HCT116 (cell line): Measurements from ENCODE around the gene GALK1. TPM values are rescaled to one million over a fixed set of nuclear protein-coding genes. Genes with fewer than 3 reads are reported as not detected.
A peak's percentile ranks its signal among the peaks of the same experiment; 100 is the strongest.

ENCODE experiments used
- ATAC-seq: fragments of 200-7000 bp; cut with Tn5 transposase; 2 replicates; pipeline ENCODE4 v1.9.1; 2020; ENCODE audit warnings: mild to moderate bottlenecking, moderate library complexity
- BruUV-seq: library from RNA; stranded (reverse); fragments of 400-500 nt; replicated peaks from 2 replicates; lab custom pipeline; 2021; lab: Mats Ljungman, UMichigan
- CTCF ChIA-PET: fragments of 300-600 bp; sonication (Branson Sonifier 250); formaldehyde crosslinking; loops from one replicate; lab custom pipeline; 2021; ENCODE audit warnings: antibody characterized with exemption; lab: Charles Lee
- POLR2A ChIA-PET: fragments of 300-600, 350-600 bp; sonication (Branson Sonifier 250); formaldehyde crosslinking; loops from one replicate; lab custom pipeline; 2021; ENCODE audit warnings: antibody characterized with exemption; lab: Charles Lee
- RAD21 ChIA-PET, 2 experiments: fragments of 300-600 bp; sonication (Branson Sonifier 250); formaldehyde crosslinking; loops; one replicate each; lab custom pipeline; 2023; ENCODE audit warnings: low total read pairs in 2 of 2; ENCODE audit not compliant: uncharacterized antibody in 2 of 2, unreplicated experiment in 2 of 2, low non-redundant PET in 1 of 2; lab: Charles Lee
- DNase-seq: peaks from one replicate; pipeline ENCODE4 v3.0.0-alpha.2; 2010; ENCODE audit warnings: low read depth, low spot score
- H2AFZ ChIP-seq: fragments of 200-600 bp; shearing (Covaris generic), sonication (generic); 2 replicates; pipeline ENCODE4 v1.6.1; 2017; ENCODE audit warnings: low read depth, mixed run types, mixed read lengths, antibody characterized with exemption, low read length; ENCODE audit not compliant: poor library complexity, severe bottlenecking
- H3K27ac ChIP-seq: 2 replicates; pipeline ENCODE4 v1.5.1; 2012; ENCODE audit warnings: low read depth, low read length
- H3K27me3 ChIP-seq: fragments of 200-600 bp; sonication (generic); 2 replicates; pipeline ENCODE4 v1.6.1; 2016; ENCODE audit warnings: mixed run types, low read length, mixed read lengths; ENCODE audit not compliant: insufficient read depth
- H3K36me3 ChIP-seq, 2 experiments: fragments of 200-500 bp in 1 of 2; fragments of 200-600 bp in 1 of 2; sonication (Bioruptor generic) in 1 of 2; sonication (generic) in 1 of 2; 2 replicates each; pipeline versions ENCODE4 v1.5.1 to v1.6.1; 2014 to 2016; ENCODE audit warnings: low read length in 2 of 2, inconsistent platforms in 1 of 2, mixed read lengths in 1 of 2, mixed run types in 1 of 2; ENCODE audit not compliant: insufficient read depth in 2 of 2, control insufficient read depth in 1 of 2
- H3K4me1 ChIP-seq, 2 experiments: fragments of 200-600 bp in 1 of 2; sonication (generic) in 1 of 2; 2 replicates each; pipeline versions ENCODE4 v1.5.1 to v1.6.1; 2012 to 2017; ENCODE audit warnings: low read length in 2 of 2, inconsistent platforms in 1 of 2, mild to moderate bottlenecking in 1 of 2, mixed read lengths in 1 of 2, mixed run types in 1 of 2, moderate library complexity in 1 of 2; ENCODE audit not compliant: insufficient read depth in 2 of 2, control insufficient read depth in 1 of 2
- H3K4me2 ChIP-seq: fragments of 200-600 bp; sonication (generic); 2 replicates; pipeline ENCODE4 v1.6.1; 2017; ENCODE audit warnings: mixed run types, low read length, mixed read lengths
- H3K4me3 ChIP-seq, 2 experiments: fragments of 200-600 bp in 1 of 2; sonication (generic) in 1 of 2; replicated peaks in 1 of 2; 2 replicates each; pipeline ENCODE4 v1.5.1; 2011 to 2016; ENCODE audit warnings: low read length in 2 of 2, control low read depth in 1 of 2, low read depth in 1 of 2, mild to moderate bottlenecking in 1 of 2, mixed read lengths in 1 of 2, mixed run types in 1 of 2
- H3K79me2 ChIP-seq: fragments of 200-600 bp; sonication (generic); 2 replicates; pipeline ENCODE4 v1.6.1; 2017; ENCODE audit warnings: mild to moderate bottlenecking, mixed run types, low read length, moderate library complexity, mixed read lengths; ENCODE audit not compliant: insufficient read depth
- H3K9ac ChIP-seq: fragments of 200-600 bp; sonication (generic); 2 replicates; pipeline ENCODE4 v1.6.1; 2016; ENCODE audit warnings: low read length, mixed read lengths
- H3K9me2 ChIP-seq: fragments of 200-600 bp; sonication (generic), shearing (Covaris generic); 2 replicates; pipeline ENCODE4 v1.6.1; 2017; ENCODE audit warnings: mixed run types, mild to moderate bottlenecking, moderate library complexity; ENCODE audit not compliant: insufficient read depth
- H3K9me3 ChIP-seq, 2 experiments: fragments of 200-500 bp in 1 of 2; fragments of 200-600 bp in 1 of 2; sonication (Bioruptor generic) in 1 of 2; sonication (generic) in 1 of 2; 2 replicates each; pipeline ENCODE4 v1.6.1; 2014 to 2017; ENCODE audit warnings: low read length in 2 of 2, mixed read lengths in 2 of 2, inconsistent platforms in 1 of 2, low read depth in 1 of 2, mild to moderate bottlenecking in 1 of 2, mixed run types in 1 of 2, moderate library complexity in 1 of 2; ENCODE audit not compliant: control insufficient read depth in 1 of 2, insufficient read depth in 1 of 2
- H4K20me1 ChIP-seq: fragments of 200-600 bp; sonication (generic), shearing (Covaris generic); 2 replicates; pipeline ENCODE4 v1.6.1; 2017; ENCODE audit warnings: mixed run types, mild to moderate bottlenecking, moderate library complexity; ENCODE audit not compliant: insufficient read depth
- CBX3 ChIP-seq: IDR thresholded peaks from 2 replicates; pipeline ENCODE4 v1.6.1; 2012; ENCODE audit warnings: low read depth
- FOSL1 ChIP-seq: IDR thresholded peaks from 2 replicates; pipeline ENCODE4 v1.6.1; 2012; ENCODE audit warnings: low read depth
- JUND ChIP-seq: IDR thresholded peaks from 2 replicates; pipeline ENCODE4 v1.6.1; 2012
- MAX ChIP-seq: IDR thresholded peaks from 2 replicates; pipeline ENCODE4 v1.6.1; 2012
- POLR2AphosphoS5 ChIP-seq: IDR thresholded peaks from 2 replicates; pipeline ENCODE4 v1.6.1; 2011; ENCODE audit warnings: mild to moderate bottlenecking, low read depth, low read length, moderate library complexity
- TCF7L2 ChIP-seq: IDR thresholded peaks from 2 replicates; pipeline ENCODE4 v1.7.0; 2011; ENCODE audit warnings: borderline replicate concordance, inconsistent platforms; ENCODE audit not compliant: insufficient read depth, insufficient read length; ENCODE audit errors: extremely low read depth
- ZNF274 ChIP-seq: fragments of 200-500 bp; sonication (Bioruptor generic); IDR thresholded peaks from 2 replicates; pipeline ENCODE4 v1.6.1; 2014; ENCODE audit warnings: mild to moderate bottlenecking, low read depth, low read length, inconsistent platforms
- intact Hi-C: fragments of 100-400 bp; cut with micrococcal nuclease; formaldehyde crosslinking; loops from 2 replicates; pipeline ENCODE4 v1.10.0; 2022
- total RNA-seq: library from RNA; stranded (reverse); gene quantifications from one replicate; pipeline ENCODE4 v1.2.1, GENCODE V29; 2021; ENCODE audit not compliant: unreplicated experiment
- TF ChIP-seq, protein P1 (sequence below), 3 experiments: fragments of 200-600 bp in 1 of 3; sonication (generic) in 1 of 3; IDR thresholded peaks in 2 of 3; conservative IDR thresholded peaks in 1 of 3; 2 replicates each; pipeline ENCODE4 v1.5.1; 2012 to 2017; ENCODE audit warnings: low read depth in 2 of 3, low read length in 2 of 3, antibody characterized with exemption in 1 of 3, borderline replicate concordance in 1 of 3, control low read depth in 1 of 3, mild to moderate bottlenecking in 1 of 3, mixed read lengths in 1 of 3, mixed run types in 1 of 3, moderate library complexity in 1 of 3; ENCODE audit not compliant: insufficient read depth in 1 of 3
- TF ChIP-seq, protein P2 (sequence below): IDR thresholded peaks from 2 replicates; pipeline ENCODE4 v1.6.1; 2012
- TF ChIP-seq, protein P3 (sequence below): IDR thresholded peaks from 2 replicates; pipeline ENCODE4 v1.6.1; 2011; ENCODE audit warnings: mild to moderate bottlenecking, low read length, moderate library complexity; ENCODE audit not compliant: insufficient replicate concordance; ENCODE audit errors: extremely low read depth

Gene GALK1
- total RNA-seq, 1 experiment from 2014 or later, result 57.8 TPM

GRCh38 chr17:75738218-75738802 lies 26.7 kb downstream of the GALK1 start:
- RAD21 ChIA-PET, result interaction anchor here in 1 of 2 experiments (1.8 kb wide), 1 partner anchor 10 kb away, joined by 6 read pairs; no protein-coding TSS in a partner anchor
- POLR2A ChIA-PET, result interaction anchor here (0.6 to 1.9 kb wide), 5 partner anchors 9 to 449 kb away, joined by 3 to 5 read pairs (median 5); partner anchors contain the start of genes ITGB4 and SLC25A19
- CTCF ChIA-PET, result interaction anchor here (0.9 to 1.8 kb wide), 4 partner anchors 9 to 63 kb away, joined by 3 to 6 read pairs (median 4); no protein-coding TSS in a partner anchor

GRCh38 chr17:75737133-75737962 lies 27.6 kb downstream of the GALK1 start:
- Histone ChIP-seq H3K4me1 (no peaks in the 10 kb centered on the region), H3K36me3 (peaks cover 43 to 80% of the 10 kb centered on the region in 2 experiments), H3K9ac (no peak overlapping the region), H4K20me1 (no peaks in the 10 kb centered on the region), H3K9me3 (no peaks in the 10 kb centered on the region), H3K9me2 (no peaks in the 10 kb centered on the region), H3K4me2 (no peak overlapping the region), H2AFZ (no peak overlapping the region), H3K4me3 (no peak overlapping the region), H3K79me2 (peaks cover 2% of the 10 kb centered on the region; the same call in 1 of the 2 replicates), H3K27me3 (no peaks in the 10 kb centered on the region), H3K27ac (no peak overlapping the region)
- CTCF ChIA-PET, result interaction anchor here (0.9 to 1.8 kb wide), 2 partner anchors 10 to 62 kb away, joined by 4 to 6 read pairs; no protein-coding TSS in a partner anchor
- no peak; the same call in 1 of the 2 replicates for ATAC-seq
- RAD21 ChIA-PET, result interaction anchor here (0.5 to 1.8 kb wide), 2 partner anchors 9 to 11 kb away, joined by 6 to 8 read pairs; no protein-coding TSS in a partner anchor
- no peak for DNase-seq
- BruUV-seq, result no TSS peak
- intact Hi-C loops, result no loop called here
- POLR2A ChIA-PET, result interaction anchor here (1.6 to 1.9 kb wide), 3 partner anchors 8 to 54 kb away, joined by 4 to 5 read pairs (median 5); partner anchors contain the start of gene ITGB4
- TF ChIP-seq POLR2AphosphoS5, result no peak
- TF ChIP-seq, protein P1, sequence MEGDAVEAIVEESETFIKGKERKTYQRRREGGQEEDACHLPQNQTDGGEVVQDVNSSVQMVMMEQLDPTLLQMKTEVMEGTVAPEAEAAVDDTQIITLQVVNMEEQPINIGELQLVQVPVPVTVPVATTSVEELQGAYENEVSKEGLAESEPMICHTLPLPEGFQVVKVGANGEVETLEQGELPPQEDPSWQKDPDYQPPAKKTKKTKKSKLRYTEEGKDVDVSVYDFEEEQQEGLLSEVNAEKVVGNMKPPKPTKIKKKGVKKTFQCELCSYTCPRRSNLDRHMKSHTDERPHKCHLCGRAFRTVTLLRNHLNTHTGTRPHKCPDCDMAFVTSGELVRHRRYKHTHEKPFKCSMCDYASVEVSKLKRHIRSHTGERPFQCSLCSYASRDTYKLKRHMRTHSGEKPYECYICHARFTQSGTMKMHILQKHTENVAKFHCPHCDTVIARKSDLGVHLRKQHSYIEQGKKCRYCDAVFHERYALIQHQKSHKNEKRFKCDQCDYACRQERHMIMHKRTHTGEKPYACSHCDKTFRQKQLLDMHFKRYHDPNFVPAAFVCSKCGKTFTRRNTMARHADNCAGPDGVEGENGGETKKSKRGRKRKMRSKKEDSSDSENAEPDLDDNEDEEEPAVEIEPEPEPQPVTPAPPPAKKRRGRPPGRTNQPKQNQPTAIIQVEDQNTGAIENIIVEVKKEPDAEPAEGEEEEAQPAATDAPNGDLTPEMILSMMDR (IDR thresholded peaks at IDR 0.05 in 2 of 3, conservative IDR thresholded peaks at IDR 0.05 in 1 of 3; ENCODE audit: borderline replicate concordance in 1 of 3, insufficient read depth in 1 of 3, low read depth in 2 of 3, low read length in 2 of 3), result no peak
- TF ChIP-seq, protein P2, sequence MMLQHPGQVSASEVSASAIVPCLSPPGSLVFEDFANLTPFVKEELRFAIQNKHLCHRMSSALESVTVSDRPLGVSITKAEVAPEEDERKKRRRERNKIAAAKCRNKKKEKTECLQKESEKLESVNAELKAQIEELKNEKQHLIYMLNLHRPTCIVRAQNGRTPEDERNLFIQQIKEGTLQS, result no peak
- TF ChIP-seq, protein P3, sequence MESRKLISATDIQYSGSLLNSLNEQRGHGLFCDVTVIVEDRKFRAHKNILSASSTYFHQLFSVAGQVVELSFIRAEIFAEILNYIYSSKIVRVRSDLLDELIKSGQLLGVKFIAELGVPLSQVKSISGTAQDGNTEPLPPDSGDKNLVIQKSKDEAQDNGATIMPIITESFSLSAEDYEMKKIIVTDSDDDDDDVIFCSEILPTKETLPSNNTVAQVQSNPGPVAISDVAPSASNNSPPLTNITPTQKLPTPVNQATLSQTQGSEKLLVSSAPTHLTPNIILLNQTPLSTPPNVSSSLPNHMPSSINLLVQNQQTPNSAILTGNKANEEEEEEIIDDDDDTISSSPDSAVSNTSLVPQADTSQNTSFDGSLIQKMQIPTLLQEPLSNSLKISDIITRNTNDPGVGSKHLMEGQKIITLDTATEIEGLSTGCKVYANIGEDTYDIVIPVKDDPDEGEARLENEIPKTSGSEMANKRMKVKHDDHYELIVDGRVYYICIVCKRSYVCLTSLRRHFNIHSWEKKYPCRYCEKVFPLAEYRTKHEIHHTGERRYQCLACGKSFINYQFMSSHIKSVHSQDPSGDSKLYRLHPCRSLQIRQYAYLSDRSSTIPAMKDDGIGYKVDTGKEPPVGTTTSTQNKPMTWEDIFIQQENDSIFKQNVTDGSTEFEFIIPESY, result no peak
- TF ChIP-seq ZNF274, result no peak
- no peak for TF ChIP-seq TCF7L2
- TF ChIP-seq CBX3, result no peak
- no peak for TF ChIP-seq JUND
- no peak for TF ChIP-seq FOSL1

More at GRCh38 chr17:75738218-75738802, 26.7 kb downstream of the GALK1 start:
- Histone ChIP-seq H3K4me1 (no peaks in the 10 kb centered on the region), H3K9me3 (no peaks in the 10 kb centered on the region), H3K27me3 (no peaks in the 10 kb centered on the region), H3K9me2 (no peaks in the 10 kb centered on the region), H3K27ac (no peak overlapping the region), H3K79me2 (no peaks in the 10 kb centered on the region; the same call in 1 of the 2 replicates), H3K36me3 (peaks cover 46 to 84% of the 10 kb centered on the region in 2 experiments), H4K20me1 (no peaks in the 10 kb centered on the region), H3K4me2 (no peak overlapping the region), H2AFZ (no peak overlapping the region), H3K4me3 (no peak overlapping the region), H3K9ac (no peak overlapping the region)
- ATAC-seq, result no peak
- no peak for TF ChIP-seq MAX
- BruUV-seq, result TSS peak; percentile 1
- intact Hi-C loops, result no loop called here
- no peak for DNase-seq
